Activated CD4-positive, alpha-beta memory T cell treated with anti-CD3 and anti-CD28 coated beads for 36 hours (primary cell): ENCODE results near the gene PLEKHJ1. TPM values are rescaled to one million over a fixed set of nuclear protein-coding genes. Genes with fewer than 3 reads are reported as not detected.

ENCODE experiments used
- CTCF ChIA-PET: fragments of 350-600 bp; sonication (Branson Sonifier 250); formaldehyde crosslinking; loops from one replicate; lab custom pipeline; 2021; ENCODE audit warnings: antibody characterized with exemption, inconsistent platforms; lab: Charles Lee
- POLR2A ChIA-PET: fragments of 350-600 bp; sonication (Branson Sonifier 250); formaldehyde crosslinking; loops from one replicate; lab custom pipeline; 2021; ENCODE audit warnings: antibody characterized with exemption; lab: Charles Lee
- DNase-seq: peaks from one replicate; pipeline ENCODE4 v3.0.0-alpha.2; 2020
- H3K27ac Mint-ChIP-seq: one replicate; pipeline ENCODE4 v1.8.0; 2021; ENCODE audit warnings: mixed read lengths
- H3K27me3 Mint-ChIP-seq: one replicate; pipeline ENCODE4 v1.8.0; 2021; ENCODE audit warnings: mixed read lengths
- H3K36me3 Mint-ChIP-seq: one replicate; pipeline ENCODE4 v1.8.0; 2021; ENCODE audit warnings: mixed read lengths
- H3K4me1 Mint-ChIP-seq: one replicate; pipeline ENCODE4 v1.8.0; 2021; ENCODE audit warnings: low read depth, mixed read lengths
- H3K4me3 Mint-ChIP-seq: one replicate; pipeline ENCODE4 v1.8.0; 2021; ENCODE audit warnings: mild to moderate bottlenecking, mixed read lengths
- H3K9me3 Mint-ChIP-seq: one replicate; pipeline ENCODE4 v1.8.0; 2021; ENCODE audit warnings: mixed read lengths
- intact Hi-C: fragments of 100-400 bp; cut with micrococcal nuclease; formaldehyde crosslinking; loops from one replicate; pipeline ENCODE4 v1.15.1; 2023
- total RNA-seq, 2 experiments: library from RNA; stranded (reverse); gene quantifications; one replicate each; pipeline ENCODE4 v1.2.3, GENCODE V29; 2021

Gene PLEKHJ1
- total RNA-seq, 2 experiments from 2014 or later: 60.8 to 64.0 TPM

DNA sequence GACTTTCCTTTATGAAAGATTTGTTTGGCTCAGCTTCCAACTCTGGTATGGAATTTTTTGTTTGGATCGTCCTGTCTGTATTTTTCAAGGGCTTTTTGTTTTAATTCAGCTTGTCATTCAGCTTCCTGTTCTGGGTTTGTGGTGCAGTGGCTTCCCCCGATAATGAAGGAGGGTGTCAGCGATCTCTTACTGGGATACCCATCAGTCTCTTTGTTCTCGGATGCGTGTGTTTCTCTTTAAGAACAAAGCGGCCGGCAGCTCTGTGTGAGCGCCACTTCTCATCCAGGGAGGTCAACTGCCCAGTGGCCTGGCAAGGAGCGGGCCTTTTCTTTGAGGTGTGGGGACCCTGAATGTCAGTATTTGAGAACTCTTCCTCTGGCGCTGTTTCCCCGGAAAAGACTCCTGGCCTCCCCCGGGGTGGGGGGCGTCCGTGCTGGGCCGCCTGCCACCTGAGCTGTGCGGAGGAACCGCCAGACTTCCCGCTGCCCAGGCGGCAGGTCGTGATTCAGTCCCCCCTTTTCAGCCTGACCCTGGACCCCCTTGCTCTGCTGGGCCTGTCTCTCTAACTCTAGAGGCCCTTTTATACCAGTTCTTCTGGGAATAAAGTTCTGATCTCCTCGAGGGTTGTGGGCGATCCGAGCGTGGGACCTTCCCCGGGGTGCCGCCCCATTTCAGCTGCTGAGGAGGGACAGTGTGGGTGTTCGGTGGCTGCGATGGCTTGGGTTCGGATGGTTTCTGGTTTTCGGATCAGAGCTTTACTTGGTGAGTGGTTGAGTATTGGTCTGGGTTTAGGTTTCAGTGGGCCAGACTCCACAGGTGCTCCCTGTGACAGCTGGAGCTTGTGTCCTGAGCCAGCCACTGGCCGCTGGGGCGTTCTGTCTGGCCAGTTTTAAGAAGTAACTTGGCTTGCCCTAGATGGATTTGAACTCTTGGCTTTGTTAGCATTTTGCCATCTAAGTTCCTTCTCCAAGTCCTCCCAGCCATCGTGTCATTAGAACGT, 3.9 kb upstream of the PLEKHJ1 start:
- intact Hi-C loops: loop anchor here (5.0 kb wide), 1 partner anchor 88 kb away; the partner anchor contains the start of gene AP3D1
- POLR2A ChIA-PET: interaction anchor here (1.0 to 2.3 kb wide), 5 partner anchors 11 to 88 kb away, joined by 3 to 10 read pairs (median 4); partner anchors contain the start of gene AP3D1
- Mint-ChIP-seq H3K36me3 (peaks cover 58% of the 10 kb centered on the region), H3K4me3 (peak overlapping the region; percentile 97), H3K27me3 (peaks cover 4% of the 10 kb centered on the region), H3K9me3 (no peaks in the 10 kb centered on the region), H3K27ac (peak overlapping the region; percentile 95), H3K4me1 (peaks cover 53% of the 10 kb centered on the region)
- CTCF ChIA-PET: interaction anchor here (0.6 to 7.8 kb wide), 10 partner anchors 12 to 371 kb away, joined by 3 to 58 read pairs (median 4); no protein-coding TSS in a partner anchor
- DNase-seq: peak; percentile 50

DNA sequence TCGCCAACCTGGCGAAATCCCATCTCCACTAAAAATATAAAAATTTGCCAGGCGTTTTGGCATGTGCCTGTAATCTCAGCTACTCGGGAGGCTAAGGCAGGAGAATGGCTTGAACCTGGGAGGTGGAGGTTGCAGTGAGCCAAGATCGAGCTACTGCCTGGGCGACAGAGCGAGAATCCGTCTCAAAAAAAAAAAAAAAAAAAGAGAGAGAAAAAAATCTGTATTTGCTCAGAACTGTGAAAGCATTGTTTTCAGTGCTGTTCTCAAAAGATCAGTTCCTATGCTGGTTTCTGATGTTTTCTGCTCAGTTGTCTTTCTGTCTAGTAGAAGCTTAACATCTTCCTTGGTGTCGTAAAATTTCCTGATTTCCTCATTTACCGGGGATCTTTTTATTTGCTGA, 3.0 kb upstream of the PLEKHJ1 start:
- no peaks in the 10 kb centered on the region for H3K9me3 Mint-ChIP-seq
- POLR2A ChIA-PET: interaction anchor here (1.0 to 2.3 kb wide), 4 partner anchors 12 to 197 kb away, joined by 3 to 10 read pairs (median 5); no protein-coding TSS in a partner anchor
- CTCF ChIA-PET: interaction anchor here (1.1 to 7.8 kb wide), 7 partner anchors 12 to 155 kb away, joined by 3 to 58 read pairs (median 4); no protein-coding TSS in a partner anchor
- intact Hi-C loops: loop anchor here (5.0 kb wide), 1 partner anchor 87 kb away; the partner anchor contains the start of gene AP3D1
- peak overlapping the region; percentile 97 for H3K4me3 Mint-ChIP-seq
- no peak for DNase-seq
- peak overlapping the region; percentile 95 for H3K27ac Mint-ChIP-seq
- H3K4me1 Mint-ChIP-seq: peaks cover 61% of the 10 kb centered on the region
- H3K36me3 Mint-ChIP-seq: peaks cover 52% of the 10 kb centered on the region
- peaks cover 4% of the 10 kb centered on the region for H3K27me3 Mint-ChIP-seq

DNA sequence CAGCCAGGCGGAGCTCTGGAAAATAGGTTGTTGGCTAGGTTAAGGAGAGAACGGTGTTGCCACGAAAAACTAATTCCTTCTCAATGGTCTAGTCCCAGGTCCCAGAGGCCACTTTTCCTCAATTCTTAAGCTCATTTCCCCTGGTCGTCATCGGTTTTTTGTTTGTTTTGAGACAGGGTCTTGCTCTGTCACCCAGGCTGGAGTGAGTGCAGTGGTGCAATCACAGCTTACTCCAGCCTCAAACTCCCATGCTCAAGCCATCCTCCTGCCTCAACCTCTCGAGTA, 1.7 kb upstream of the PLEKHJ1 start:
- H3K36me3 Mint-ChIP-seq: peaks cover 59% of the 10 kb centered on the region
- intact Hi-C loops: loop anchor here (5.0 kb wide), 1 partner anchor 86 kb away; the partner anchor contains the start of gene AP3D1
- peak overlapping the region; percentile 95 for H3K27ac Mint-ChIP-seq

DNA sequence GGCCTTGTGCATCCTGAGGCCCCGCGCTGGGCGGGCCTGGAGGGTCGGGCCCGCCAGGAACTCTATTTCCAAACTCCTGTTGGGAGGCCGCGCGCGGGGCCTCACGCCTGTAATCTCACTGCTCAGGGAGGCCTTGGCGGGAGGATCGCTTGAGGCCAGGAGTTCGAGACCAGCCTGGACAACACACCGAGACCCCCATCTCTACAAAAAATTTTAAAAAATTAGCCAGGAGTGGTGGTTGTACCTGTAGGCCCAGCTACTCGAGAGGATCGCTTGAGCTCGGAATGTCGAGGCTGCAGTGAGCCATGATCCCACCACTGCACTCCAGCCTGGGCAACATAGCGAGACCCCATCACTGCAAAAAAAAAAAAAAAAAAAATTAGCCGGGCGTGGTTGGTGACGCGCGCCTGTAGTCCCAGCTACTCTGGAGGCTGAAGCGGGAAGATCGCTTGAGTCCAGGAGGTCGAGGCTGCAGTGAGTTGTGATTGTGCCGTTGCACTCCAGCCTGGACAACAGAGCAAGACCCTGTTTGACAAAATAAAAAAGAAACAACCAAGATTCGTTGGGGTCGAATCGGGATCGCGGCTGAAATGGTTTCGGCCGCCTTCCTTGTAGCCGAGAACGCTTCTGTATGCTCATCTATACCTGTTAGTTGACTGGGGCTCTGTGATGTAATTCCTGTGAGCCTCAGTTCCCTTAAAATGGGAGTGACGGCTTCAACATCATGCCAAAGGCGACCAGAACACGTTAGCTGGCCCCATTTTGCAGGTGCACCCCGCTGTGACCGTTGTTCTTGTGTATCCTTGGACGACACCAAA, 1.1 kb upstream of the PLEKHJ1 start:
- H3K27ac Mint-ChIP-seq: peak overlapping the region; percentile 95
- H3K9me3 Mint-ChIP-seq: no peaks in the 10 kb centered on the region
- peaks cover 4% of the 10 kb centered on the region for H3K27me3 Mint-ChIP-seq
- peaks cover 57% of the 10 kb centered on the region for H3K36me3 Mint-ChIP-seq
- H3K4me3 Mint-ChIP-seq: peak overlapping the region; percentile 97
- intact Hi-C loops: loop anchor here (5.0 kb wide), 1 partner anchor 85 kb away; the partner anchor contains the start of gene AP3D1
- no peak for DNase-seq
- ChIA-PET POLR2A (interaction anchor here (0.9 to 1.4 kb wide), 7 partner anchors 14 to 87 kb away, joined by 3 to 6 read pairs (median 4); no protein-coding TSS in a partner anchor), CTCF (interaction anchor here (1.7 to 7.8 kb wide), 4 partner anchors 24 to 81 kb away, joined by 4 to 58 read pairs (median 26); no protein-coding TSS in a partner anchor)
- peaks cover 64% of the 10 kb centered on the region for H3K4me1 Mint-ChIP-seq

More for the DNA sequence above, 1.7 kb upstream of the PLEKHJ1 start:
- Mint-ChIP-seq H3K4me1 (peaks cover 65% of the 10 kb centered on the region), H3K27me3 (peaks cover 4% of the 10 kb centered on the region), H3K4me3 (peak overlapping the region; percentile 97), H3K9me3 (no peaks in the 10 kb centered on the region)
- CTCF ChIA-PET: interaction anchor here (1.7 to 7.8 kb wide), 4 partner anchors 23 to 82 kb away, joined by 4 to 58 read pairs (median 26); no protein-coding TSS in a partner anchor
- DNase-seq: no peak
- POLR2A ChIA-PET: interaction anchor here (0.9 to 1.4 kb wide), 8 partner anchors 13 to 195 kb away, joined by 3 to 6 read pairs (median 4); no protein-coding TSS in a partner anchor

DNA sequence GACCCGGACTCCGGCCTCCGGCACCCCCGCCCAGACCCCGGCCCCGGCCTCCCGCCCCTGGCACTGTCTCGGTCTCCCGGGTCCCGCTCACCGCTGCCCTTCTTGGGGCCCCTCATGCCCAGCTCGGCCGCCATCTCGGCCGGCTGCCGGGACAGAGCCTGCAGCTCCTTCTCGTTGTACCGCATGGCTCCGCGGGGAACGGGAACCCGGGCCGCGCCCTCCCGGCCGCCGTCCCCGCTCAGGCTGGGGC, 140 bp downstream of the PLEKHJ1 start:
- DNase-seq: no peak
- H3K36me3 Mint-ChIP-seq: peaks cover 52% of the 10 kb centered on the region
- intact Hi-C loops: loop anchor here (1.0 to 5.0 kb wide), 8 partner anchors 22 to 191 kb away; partner anchors contain the start of genes AP3D1, DOT1L, LSM7 and SPPL2B

DNA sequence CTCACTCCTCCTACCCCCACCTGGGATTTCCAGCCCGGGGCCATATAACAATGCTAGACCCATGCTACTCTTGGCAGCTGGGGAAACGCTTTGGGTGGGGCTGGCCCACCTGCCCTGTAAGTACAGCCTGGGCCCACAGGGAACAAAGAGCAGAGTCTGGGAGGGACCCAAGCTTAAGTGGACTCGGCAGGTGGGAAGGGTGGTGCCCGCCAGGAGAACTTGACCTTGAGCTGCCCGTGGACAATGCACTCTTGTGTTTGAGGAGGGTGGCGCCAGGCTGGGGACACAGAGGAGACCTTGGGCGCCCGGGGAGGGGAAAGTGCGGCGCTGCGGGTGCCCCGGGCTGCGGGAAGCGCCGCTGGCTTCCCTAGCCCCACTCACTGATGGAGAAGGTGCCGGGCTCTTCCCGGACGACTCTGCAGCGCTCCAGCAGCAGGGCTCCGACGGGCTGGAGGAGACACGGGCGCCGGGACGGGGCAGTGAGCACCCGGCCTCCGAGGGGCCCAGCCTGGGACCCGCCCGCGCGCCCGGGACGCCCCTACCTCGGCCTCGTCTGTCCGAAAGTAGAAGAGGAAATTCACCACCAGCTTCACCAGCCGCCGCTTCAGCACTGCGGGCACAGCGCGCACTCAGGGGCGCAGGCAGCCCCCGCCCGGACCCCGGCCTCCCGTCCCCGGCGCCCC, 607 bp downstream of the PLEKHJ1 start:
- peak overlapping the region; percentile 71 for H3K27ac Mint-ChIP-seq
- H3K4me3 Mint-ChIP-seq: peak overlapping the region; percentile 97

More for the DNA sequence above, 140 bp downstream of the PLEKHJ1 start:
- CTCF ChIA-PET: interaction anchor here (0.6 to 1.7 kb wide), 4 partner anchors 26 to 106 kb away, joined by 3 to 9 read pairs (median 4); no protein-coding TSS in a partner anchor
- Mint-ChIP-seq H3K27me3 (peaks cover 4% of the 10 kb centered on the region), H3K4me1 (peaks cover 54% of the 10 kb centered on the region), H3K27ac (peak overlapping the region; percentile 95), H3K4me3 (peak overlapping the region; percentile 97), H3K9me3 (no peaks in the 10 kb centered on the region)
- POLR2A ChIA-PET: interaction anchor here (0.6 to 1.5 kb wide), 10 partner anchors 10 to 221 kb away, joined by 3 to 11 read pairs (median 4); partner anchors contain the start of gene LMNB2

DNA sequence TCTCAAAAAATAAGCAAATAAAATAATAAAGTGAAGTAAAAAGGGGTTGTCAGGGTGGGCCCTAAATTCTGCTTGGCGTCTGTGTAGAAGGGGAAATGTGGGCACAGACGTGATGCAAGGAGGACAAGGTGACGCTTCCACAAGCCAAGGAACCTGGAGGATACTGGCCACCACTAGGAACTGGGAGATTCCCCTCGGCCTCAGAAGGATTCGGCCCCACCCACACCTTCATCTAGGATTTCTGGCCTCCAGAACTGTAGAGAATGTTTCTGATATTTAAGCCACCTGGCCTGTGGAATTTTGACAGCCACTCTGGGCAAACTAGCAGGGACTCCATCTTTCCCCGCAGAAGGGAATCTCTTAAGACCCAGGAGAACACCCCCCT, 1.1 kb downstream of the PLEKHJ1 start:
- ChIA-PET CTCF (interaction anchor here (0.7 to 2.0 kb wide), 3 partner anchors 27 to 67 kb away, joined by 3 to 9 read pairs (median 4); no protein-coding TSS in a partner anchor), POLR2A (interaction anchor here (1.0 to 1.5 kb wide), 4 partner anchors 15 to 79 kb away, joined by 3 to 11 read pairs (median 6); no protein-coding TSS in a partner anchor)
- peak overlapping the region; percentile 97 for H3K4me3 Mint-ChIP-seq
- peaks cover 45% of the 10 kb centered on the region for H3K4me1 Mint-ChIP-seq
- DNase-seq: no peak
- intact Hi-C loops: loop anchor here (5.0 kb wide), 1 partner anchor 83 kb away; the partner anchor contains the start of gene AP3D1
- H3K36me3 Mint-ChIP-seq: peaks cover 48% of the 10 kb centered on the region
- H3K9me3 Mint-ChIP-seq: no peaks in the 10 kb centered on the region
- H3K27ac Mint-ChIP-seq: peak overlapping the region; percentile 71
- H3K27me3 Mint-ChIP-seq: peaks cover 4% of the 10 kb centered on the region

More for the DNA sequence above, 607 bp downstream of the PLEKHJ1 start:
- ChIA-PET CTCF (interaction anchor here (0.6 to 2.0 kb wide), 6 partner anchors 26 to 106 kb away, joined by 3 to 9 read pairs (median 4); no protein-coding TSS in a partner anchor), POLR2A (interaction anchor here (0.6 to 1.5 kb wide), 10 partner anchors 9 to 221 kb away, joined by 3 to 11 read pairs (median 4); partner anchors contain the start of gene LMNB2)
- peak; percentile 44 for DNase-seq
- no peaks in the 10 kb centered on the region for H3K9me3 Mint-ChIP-seq
- H3K4me1 Mint-ChIP-seq: peaks cover 49% of the 10 kb centered on the region
- peaks cover 4% of the 10 kb centered on the region for H3K27me3 Mint-ChIP-seq
- peaks cover 48% of the 10 kb centered on the region for H3K36me3 Mint-ChIP-seq
- intact Hi-C loops: loop anchor here (1.0 to 5.0 kb wide), 8 partner anchors 23 to 192 kb away; partner anchors contain the start of genes AP3D1, DOT1L, LSM7 and SPPL2B

DNA sequence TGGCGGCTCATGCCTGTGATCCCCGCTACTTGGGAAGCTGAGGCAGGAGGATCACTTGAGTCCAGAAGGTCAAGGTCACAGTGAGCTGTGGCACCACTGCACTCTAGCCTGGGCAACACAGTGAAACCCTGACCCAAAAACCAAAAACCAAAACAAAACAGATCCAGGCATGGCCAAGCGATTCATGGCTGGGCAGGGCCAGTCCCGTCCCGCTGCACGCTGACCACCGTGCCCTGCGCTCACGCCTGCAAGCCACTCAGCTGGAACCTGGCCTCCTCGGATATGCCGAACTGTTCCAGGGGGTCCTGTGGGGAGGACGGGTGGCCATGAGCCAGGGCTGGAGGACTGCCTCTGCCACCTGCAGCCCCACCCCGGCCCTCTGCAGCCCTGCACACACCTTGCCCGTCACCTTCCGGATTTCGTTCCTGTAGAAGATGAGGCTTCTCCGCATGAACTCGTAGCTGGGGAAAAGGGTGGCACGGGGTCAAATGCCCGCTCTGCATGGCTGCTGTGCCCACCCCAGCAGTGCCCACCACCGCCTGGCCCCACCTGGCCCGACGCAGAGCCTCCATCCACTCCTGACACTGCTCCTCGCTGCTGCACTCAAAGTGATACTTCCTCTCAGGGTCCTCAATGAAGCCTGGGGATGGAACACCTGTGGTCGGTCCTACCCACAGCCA, 2.4 kb downstream of the PLEKHJ1 start:
- peaks cover 44% of the 10 kb centered on the region for H3K36me3 Mint-ChIP-seq
- DNase-seq: no peak
- H3K4me1 Mint-ChIP-seq: peaks cover 34% of the 10 kb centered on the region
- no peaks in the 10 kb centered on the region for H3K9me3 Mint-ChIP-seq
- ChIA-PET POLR2A (no interaction called here), CTCF (interaction anchor here (2.0 kb wide), 1 partner anchor 28 kb away, joined by 4 read pairs; no protein-coding TSS in a partner anchor)
- H3K27me3 Mint-ChIP-seq: peaks cover 4% of the 10 kb centered on the region
- peak overlapping the region; percentile 35 for H3K27ac Mint-ChIP-seq
- H3K4me3 Mint-ChIP-seq: peak overlapping the region; percentile 97
- intact Hi-C loops: no loop called here

DNA sequence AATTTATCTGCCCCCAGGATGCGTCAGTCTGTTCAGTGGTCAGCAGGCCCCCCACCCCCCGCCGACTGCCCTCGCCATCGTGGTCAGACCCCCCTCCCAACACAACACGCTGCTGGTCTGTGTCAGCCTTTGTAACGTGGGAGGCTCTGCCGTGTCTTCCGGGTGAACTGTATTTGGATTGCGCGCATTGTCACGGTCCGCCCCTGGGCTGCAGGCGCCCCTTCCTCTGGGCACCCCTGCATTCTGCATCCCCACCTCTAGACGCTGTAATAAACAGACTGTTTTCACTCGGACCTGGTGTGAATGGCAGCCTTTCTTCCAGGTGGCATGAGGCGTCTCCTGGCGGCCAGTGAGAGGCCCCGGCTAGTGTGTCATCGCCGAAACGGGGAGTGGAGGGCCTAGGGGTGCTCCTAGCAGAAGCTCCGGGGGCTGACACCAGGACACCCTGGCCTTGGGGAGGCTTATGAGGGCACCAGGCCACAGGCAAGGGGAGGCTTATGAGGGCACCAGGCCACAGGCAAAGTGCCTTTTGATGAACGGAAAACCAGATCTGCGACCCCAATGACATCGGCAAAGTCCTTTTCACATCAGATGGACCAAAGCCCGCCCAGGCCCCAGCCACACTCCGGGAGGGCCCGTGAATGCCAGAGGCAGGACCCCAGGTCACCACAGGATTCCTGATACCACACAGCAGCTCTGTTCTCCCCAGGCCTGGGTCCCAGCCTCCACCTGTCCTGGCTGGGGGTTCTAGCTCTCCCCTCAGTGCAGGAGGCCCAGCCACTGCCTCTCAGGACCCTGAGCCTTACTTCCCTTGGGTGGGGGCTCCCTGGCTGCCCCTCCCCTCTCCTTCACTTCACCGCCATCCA, 3.6 kb downstream of the PLEKHJ1 start:
- H3K27ac Mint-ChIP-seq: no peak overlapping the region
- no peak for DNase-seq
- H3K27me3 Mint-ChIP-seq: peaks cover 4% of the 10 kb centered on the region
- intact Hi-C loops: no loop called here
- ChIA-PET CTCF (no interaction called here), POLR2A (no interaction called here)
- H3K4me1 Mint-ChIP-seq: peaks cover 22% of the 10 kb centered on the region
- no peak overlapping the region for H3K4me3 Mint-ChIP-seq
- peaks cover 32% of the 10 kb centered on the region for H3K36me3 Mint-ChIP-seq
- no peaks in the 10 kb centered on the region for H3K9me3 Mint-ChIP-seq
